Endothelial cell (in vitro differentiated cells): Measurements from ENCODE around the gene VWA7. TPM values are rescaled to one million over a fixed set of nuclear protein-coding genes. Genes with fewer than 3 reads are reported as not detected.

Experiments used
- DNase-seq: peaks from one replicate; pipeline ENCODE4 v3.0.0; 2021; ENCODE audit warnings: low spot score
- H3K27ac Mint-ChIP-seq: one replicate; pipeline ENCODE4 v1.8.0; 2021; ENCODE audit warnings: mixed read lengths, inconsistent platforms; ENCODE audit not compliant: unreplicated experiment
- H3K27me3 Mint-ChIP-seq: one replicate; pipeline ENCODE4 v1.8.0; 2021; ENCODE audit warnings: mild to moderate bottlenecking, moderate library complexity, mixed read lengths, inconsistent platforms; ENCODE audit not compliant: unreplicated experiment
- H3K36me3 Mint-ChIP-seq: one replicate; pipeline ENCODE4 v1.8.0; 2021; ENCODE audit warnings: mild to moderate bottlenecking, low read depth, mixed read lengths, inconsistent platforms; ENCODE audit not compliant: unreplicated experiment
- H3K4me1 Mint-ChIP-seq: one replicate; pipeline ENCODE4 v1.8.0; 2021; ENCODE audit warnings: mild to moderate bottlenecking, mixed read lengths, inconsistent platforms; ENCODE audit not compliant: unreplicated experiment
- H3K4me3 Mint-ChIP-seq: one replicate; pipeline ENCODE4 v1.8.0; 2021; ENCODE audit warnings: mild to moderate bottlenecking, mixed read lengths, inconsistent platforms; ENCODE audit not compliant: unreplicated experiment
- H3K9me3 Mint-ChIP-seq: one replicate; pipeline ENCODE4 v1.8.0; 2021; ENCODE audit warnings: mixed read lengths, inconsistent platforms; ENCODE audit not compliant: unreplicated experiment
- CTCF ChIP-seq: fragments of 200-600 bp; sonication (generic); IDR thresholded peaks from one replicate; pipeline ENCODE4 v1.5.0; 2021; ENCODE audit warnings: antibody characterized with exemption; ENCODE audit not compliant: unreplicated experiment
- total RNA-seq: library from RNA; stranded (reverse); fragmentation: NEBNext Ultra II Directional; extraction: Animal tissue kit (Norgen Biotek cat#: 25700); gene quantifications from one replicate; pipeline ENCODE4 v1.2.1, GENCODE V29; 2021; ENCODE audit not compliant: unreplicated experiment

VWA7 gene
- total RNA-seq, 1 donor from 2014 or later: 0.74 TPM

DNA sequence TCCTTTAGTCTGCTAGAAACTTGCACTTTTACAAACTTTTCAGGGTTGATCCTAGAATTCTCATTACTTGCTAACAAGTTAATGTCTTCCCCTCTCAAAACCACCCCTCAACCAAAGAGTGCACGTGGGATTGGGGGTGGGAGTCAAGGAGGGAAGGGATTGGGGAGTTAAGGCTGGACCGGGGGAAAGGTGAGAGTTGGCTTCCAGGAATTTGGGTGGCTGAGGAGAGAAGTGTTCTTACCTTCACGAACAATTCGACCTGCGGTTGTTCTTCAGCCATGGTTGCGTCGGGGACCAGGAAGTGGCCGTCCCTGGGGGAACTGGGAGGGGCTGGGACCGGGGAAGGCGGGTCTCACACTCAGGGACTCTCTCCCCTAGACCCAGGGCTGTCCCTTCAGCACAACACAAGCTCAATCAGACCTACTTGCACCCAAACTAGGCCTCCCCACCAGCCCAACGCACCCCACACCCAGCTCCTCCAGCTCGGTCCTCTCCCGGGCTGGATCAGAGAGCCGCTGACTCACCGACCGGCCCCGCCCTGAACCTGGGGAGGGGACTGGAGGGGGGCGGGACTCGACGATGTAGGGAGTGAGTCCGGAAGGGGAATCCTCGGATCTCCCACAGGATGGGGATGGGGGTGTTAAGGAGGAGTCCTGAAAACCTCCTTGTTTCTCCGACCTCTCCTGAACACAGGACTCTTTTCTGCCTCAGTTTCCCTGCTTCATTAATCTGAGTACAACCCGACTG is 40.9 kb downstream of the VWA7 start, which contains the start of gene CLIC1:
TSS of gene CLIC1 (minus strand) at position 510 of the 747 bp plus-strand sequence. CDS start at position 280, 230 bp downstream.
- TF ChIP-seq CTCF: no peak
- peaks cover 27% of the 10 kb centered on the region for H3K36me3 Mint-ChIP-seq
- no peaks in the 10 kb centered on the region for H3K9me3 Mint-ChIP-seq
- peaks cover 20% of the 10 kb centered on the region for H3K27me3 Mint-ChIP-seq
- peak within 1 kb of the TSS; percentile 100 for H3K27ac Mint-ChIP-seq
- peaks cover 53% of the 10 kb centered on the region for H3K4me1 Mint-ChIP-seq
- H3K4me3 Mint-ChIP-seq: peak within 1 kb of the TSS; percentile 100
- peak; percentile 73 for DNase-seq

- Mint-ChIP-seq H3K4me3 (peak overlapping the region; percentile 100), H3K4me1 (peaks cover 58% of the 10 kb centered on the region), H3K27me3 (peaks cover 22% of the 10 kb centered on the region), H3K27ac (peak overlapping the region; percentile 100), H3K9me3 (no peaks in the 10 kb centered on the region), H3K36me3 (peaks cover 27% of the 10 kb centered on the region)
- DNase-seq: peak; percentile 38
- TF ChIP-seq CTCF: no peak
Measured at GRCh38 chr6:31734821-31735406, 42.2 kb downstream of the VWA7 start.

- no peak for DNase-seq
- H3K27ac Mint-ChIP-seq: peak overlapping the region; percentile 100
- peak overlapping the region; percentile 100 for H3K4me3 Mint-ChIP-seq
- no peak for TF ChIP-seq CTCF
- H3K36me3 Mint-ChIP-seq: peaks cover 27% of the 10 kb centered on the region
- H3K27me3 Mint-ChIP-seq: peaks cover 22% of the 10 kb centered on the region
- H3K4me1 Mint-ChIP-seq: peaks cover 55% of the 10 kb centered on the region
- no peaks in the 10 kb centered on the region for H3K9me3 Mint-ChIP-seq
Measured at GRCh38 chr6:31734247-31734820, 42.8 kb downstream of the VWA7 start.

- Mint-ChIP-seq H3K9me3 (no peaks in the 10 kb centered on the region), H3K4me1 (peaks cover 50% of the 10 kb centered on the region), H3K36me3 (peaks cover 27% of the 10 kb centered on the region), H3K27me3 (peaks cover 22% of the 10 kb centered on the region), H3K4me3 (peak overlapping the region; percentile 100), H3K27ac (peak overlapping the region; percentile 100)
- DNase-seq: no peak
- TF ChIP-seq CTCF: no peak
Measured at GRCh38 chr6:31733734-31734133, 43.4 kb downstream of the VWA7 start.
